Measurements from ENCODE around the gene PLPPR3.

DNA sequence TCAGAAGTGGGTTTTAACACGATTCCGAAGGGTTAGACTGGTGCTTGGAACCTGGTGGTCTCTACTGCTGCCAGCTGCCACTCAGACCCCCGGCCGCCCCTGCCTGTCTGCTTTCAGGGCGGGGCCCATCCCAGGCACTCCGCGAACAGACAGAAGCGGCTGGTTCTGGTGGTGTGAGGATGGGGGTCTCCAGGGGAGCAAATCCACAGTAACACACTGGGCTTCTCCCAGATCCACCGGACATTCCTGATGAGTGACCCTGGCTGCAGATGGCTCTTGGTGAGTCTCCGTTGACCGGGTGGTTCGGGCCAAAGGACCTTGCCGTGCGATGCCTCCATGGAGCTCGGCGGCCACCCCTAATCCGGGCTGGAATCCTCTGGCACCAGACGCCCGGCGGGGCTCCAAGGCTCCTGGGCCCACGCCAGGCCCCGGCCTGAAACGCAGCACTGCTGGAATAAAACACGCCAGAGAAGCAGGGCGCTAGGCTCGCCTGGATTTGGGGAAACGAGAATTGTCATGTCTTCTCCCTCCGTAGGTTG lies 26.6 kb downstream of the PLPPR3 start:
- TF ChIP-seq, protein P1, sequence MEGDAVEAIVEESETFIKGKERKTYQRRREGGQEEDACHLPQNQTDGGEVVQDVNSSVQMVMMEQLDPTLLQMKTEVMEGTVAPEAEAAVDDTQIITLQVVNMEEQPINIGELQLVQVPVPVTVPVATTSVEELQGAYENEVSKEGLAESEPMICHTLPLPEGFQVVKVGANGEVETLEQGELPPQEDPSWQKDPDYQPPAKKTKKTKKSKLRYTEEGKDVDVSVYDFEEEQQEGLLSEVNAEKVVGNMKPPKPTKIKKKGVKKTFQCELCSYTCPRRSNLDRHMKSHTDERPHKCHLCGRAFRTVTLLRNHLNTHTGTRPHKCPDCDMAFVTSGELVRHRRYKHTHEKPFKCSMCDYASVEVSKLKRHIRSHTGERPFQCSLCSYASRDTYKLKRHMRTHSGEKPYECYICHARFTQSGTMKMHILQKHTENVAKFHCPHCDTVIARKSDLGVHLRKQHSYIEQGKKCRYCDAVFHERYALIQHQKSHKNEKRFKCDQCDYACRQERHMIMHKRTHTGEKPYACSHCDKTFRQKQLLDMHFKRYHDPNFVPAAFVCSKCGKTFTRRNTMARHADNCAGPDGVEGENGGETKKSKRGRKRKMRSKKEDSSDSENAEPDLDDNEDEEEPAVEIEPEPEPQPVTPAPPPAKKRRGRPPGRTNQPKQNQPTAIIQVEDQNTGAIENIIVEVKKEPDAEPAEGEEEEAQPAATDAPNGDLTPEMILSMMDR (IDR thresholded peaks at IDR 0.05; ENCODE audit: poor library complexity, severe bottlenecking), result no peak
- TF ChIP-seq, protein P2, sequence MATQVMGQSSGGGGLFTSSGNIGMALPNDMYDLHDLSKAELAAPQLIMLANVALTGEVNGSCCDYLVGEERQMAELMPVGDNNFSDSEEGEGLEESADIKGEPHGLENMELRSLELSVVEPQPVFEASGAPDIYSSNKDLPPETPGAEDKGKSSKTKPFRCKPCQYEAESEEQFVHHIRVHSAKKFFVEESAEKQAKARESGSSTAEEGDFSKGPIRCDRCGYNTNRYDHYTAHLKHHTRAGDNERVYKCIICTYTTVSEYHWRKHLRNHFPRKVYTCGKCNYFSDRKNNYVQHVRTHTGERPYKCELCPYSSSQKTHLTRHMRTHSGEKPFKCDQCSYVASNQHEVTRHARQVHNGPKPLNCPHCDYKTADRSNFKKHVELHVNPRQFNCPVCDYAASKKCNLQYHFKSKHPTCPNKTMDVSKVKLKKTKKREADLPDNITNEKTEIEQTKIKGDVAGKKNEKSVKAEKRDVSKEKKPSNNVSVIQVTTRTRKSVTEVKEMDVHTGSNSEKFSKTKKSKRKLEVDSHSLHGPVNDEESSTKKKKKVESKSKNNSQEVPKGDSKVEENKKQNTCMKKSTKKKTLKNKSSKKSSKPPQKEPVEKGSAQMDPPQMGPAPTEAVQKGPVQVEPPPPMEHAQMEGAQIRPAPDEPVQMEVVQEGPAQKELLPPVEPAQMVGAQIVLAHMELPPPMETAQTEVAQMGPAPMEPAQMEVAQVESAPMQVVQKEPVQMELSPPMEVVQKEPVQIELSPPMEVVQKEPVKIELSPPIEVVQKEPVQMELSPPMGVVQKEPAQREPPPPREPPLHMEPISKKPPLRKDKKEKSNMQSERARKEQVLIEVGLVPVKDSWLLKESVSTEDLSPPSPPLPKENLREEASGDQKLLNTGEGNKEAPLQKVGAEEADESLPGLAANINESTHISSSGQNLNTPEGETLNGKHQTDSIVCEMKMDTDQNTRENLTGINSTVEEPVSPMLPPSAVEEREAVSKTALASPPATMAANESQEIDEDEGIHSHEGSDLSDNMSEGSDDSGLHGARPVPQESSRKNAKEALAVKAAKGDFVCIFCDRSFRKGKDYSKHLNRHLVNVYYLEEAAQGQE (IDR thresholded peaks at IDR 0.05; ENCODE audit: borderline replicate concordance), result no peak
- no peak for TF ChIP-seq EZH2 (IDR thresholded peaks at IDR 0.05; ENCODE audit: borderline replicate concordance, insufficient read depth, low read length, poor library complexity, severe bottlenecking)
- no peak for TF ChIP-seq POLR2AphosphoS5 (IDR thresholded peaks at IDR 0.05)
- TF ChIP-seq MXI1 (conservative IDR thresholded peaks at IDR 0.05; ENCODE audit: poor library complexity, severe bottlenecking), result no peak
- no peak for TF ChIP-seq EP300 (conservative IDR thresholded peaks at IDR 0.05; ENCODE audit: poor library complexity, severe bottlenecking)
- no peak for TF ChIP-seq TAF1 (IDR thresholded peaks at IDR 0.05; ENCODE audit: low read depth)
- no peak for TF ChIP-seq RAD21 (conservative IDR thresholded peaks at IDR 0.05)
- no peak for TF ChIP-seq SMC3 (conservative IDR thresholded peaks at IDR 0.05; ENCODE audit: poor library complexity)
